ENCODE measurements around the gene METRN. TPM values are rescaled to one million over a fixed set of nuclear protein-coding genes. Genes with fewer than 3 reads are reported as not detected.

METRN gene
- total RNA-seq, 1 experiment from 2014 or later, result 25.2 TPM

- H3K36me3 ChIP-seq (ENCODE audit: insufficient read depth, low read length), result peaks cover 15% of the 10 kb centered on the region; the same call in 1 of the 2 replicates
- no peaks in the 10 kb centered on the region for H3K9me2 ChIP-seq (replicated peaks; ENCODE audit: insufficient read depth, low read length)
- no peaks in the 10 kb centered on the region for H4K20me1 ChIP-seq (ENCODE audit: insufficient read depth, low read depth, low read length)
- H3K4me1 ChIP-seq (ENCODE audit: low read length), result peaks cover 55% of the 10 kb centered on the region
- peaks cover 5% of the 10 kb centered on the region for H3K79me2 ChIP-seq (ENCODE audit: low read length)
- no peak overlapping the region for H3K4me2 ChIP-seq (ENCODE audit: low read depth, low read length, poor library complexity, severe bottlenecking)
- H3K4me3 ChIP-seq (ENCODE audit: low read length), result no peak overlapping the region
- no peaks in the 10 kb centered on the region for H3K27me3 ChIP-seq (ENCODE audit: low read length)
- no peak for DNase-seq
- no peaks in the 10 kb centered on the region for H3K9me3 ChIP-seq (ENCODE audit: low read length)
- H3K27ac ChIP-seq (ENCODE audit: low read length), result peak overlapping the region; percentile 99; the same call in 1 of the 2 replicates
- no peak overlapping the region for H2AFZ ChIP-seq (ENCODE audit: low read length)
- H3K9ac ChIP-seq (ENCODE audit: low read length), result no peak overlapping the region
Observed at GRCh38 chr16:734981-735881, 20.3 kb downstream of the METRN start.

- Histone ChIP-seq H2AFZ (ENCODE audit: low read length) (no peak overlapping the region), H3K27ac (ENCODE audit: low read length) (peak overlapping the region; percentile 99; the same call in 1 of the 2 replicates), H3K9me2 (replicated peaks; ENCODE audit: insufficient read depth, low read length) (no peaks in the 10 kb centered on the region), H3K4me2 (ENCODE audit: low read depth, low read length, poor library complexity, severe bottlenecking) (no peak overlapping the region), H4K20me1 (ENCODE audit: insufficient read depth, low read depth, low read length) (no peaks in the 10 kb centered on the region), H3K36me3 (ENCODE audit: insufficient read depth, low read length) (peaks cover 14% of the 10 kb centered on the region; the same call in 1 of the 2 replicates), H3K79me2 (ENCODE audit: low read length) (peaks cover 7% of the 10 kb centered on the region; the same call in 1 of the 2 replicates), H3K4me1 (ENCODE audit: low read length) (peaks cover 49% of the 10 kb centered on the region), H3K9me3 (ENCODE audit: low read length) (no peaks in the 10 kb centered on the region), H3K4me3 (ENCODE audit: low read length) (no peak overlapping the region), H3K27me3 (ENCODE audit: low read length) (no peaks in the 10 kb centered on the region), H3K9ac (ENCODE audit: low read length) (no peak overlapping the region)
- DNase-seq, result no peak
Observed at GRCh38 chr16:735982-736453, 21.1 kb downstream of the METRN start.

GRCh38 chr16:736936-737481 is 22.1 kb downstream of the METRN start:
- Histone ChIP-seq H3K9me2 (replicated peaks; ENCODE audit: insufficient read depth, low read length) (no peaks in the 10 kb centered on the region), H3K4me2 (ENCODE audit: low read depth, low read length, poor library complexity, severe bottlenecking) (peak overlapping the region; percentile 98), H3K36me3 (ENCODE audit: insufficient read depth, low read length) (peaks cover 14% of the 10 kb centered on the region; the same call in 1 of the 2 replicates), H3K4me3 (ENCODE audit: low read length) (peak overlapping the region; percentile 64), H2AFZ (ENCODE audit: low read length) (no peak overlapping the region), H4K20me1 (ENCODE audit: insufficient read depth, low read depth, low read length) (no peaks in the 10 kb centered on the region), H3K9ac (ENCODE audit: low read length) (peak overlapping the region; percentile 98), H3K27me3 (ENCODE audit: low read length) (no peaks in the 10 kb centered on the region), H3K4me1 (ENCODE audit: low read length) (peaks cover 41% of the 10 kb centered on the region), H3K9me3 (ENCODE audit: low read length) (no peaks in the 10 kb centered on the region), H3K79me2 (ENCODE audit: low read length) (peaks cover 7% of the 10 kb centered on the region; the same call in 1 of the 2 replicates), H3K27ac (ENCODE audit: low read length) (peak overlapping the region; percentile 99)
- no peak for DNase-seq

DNA sequence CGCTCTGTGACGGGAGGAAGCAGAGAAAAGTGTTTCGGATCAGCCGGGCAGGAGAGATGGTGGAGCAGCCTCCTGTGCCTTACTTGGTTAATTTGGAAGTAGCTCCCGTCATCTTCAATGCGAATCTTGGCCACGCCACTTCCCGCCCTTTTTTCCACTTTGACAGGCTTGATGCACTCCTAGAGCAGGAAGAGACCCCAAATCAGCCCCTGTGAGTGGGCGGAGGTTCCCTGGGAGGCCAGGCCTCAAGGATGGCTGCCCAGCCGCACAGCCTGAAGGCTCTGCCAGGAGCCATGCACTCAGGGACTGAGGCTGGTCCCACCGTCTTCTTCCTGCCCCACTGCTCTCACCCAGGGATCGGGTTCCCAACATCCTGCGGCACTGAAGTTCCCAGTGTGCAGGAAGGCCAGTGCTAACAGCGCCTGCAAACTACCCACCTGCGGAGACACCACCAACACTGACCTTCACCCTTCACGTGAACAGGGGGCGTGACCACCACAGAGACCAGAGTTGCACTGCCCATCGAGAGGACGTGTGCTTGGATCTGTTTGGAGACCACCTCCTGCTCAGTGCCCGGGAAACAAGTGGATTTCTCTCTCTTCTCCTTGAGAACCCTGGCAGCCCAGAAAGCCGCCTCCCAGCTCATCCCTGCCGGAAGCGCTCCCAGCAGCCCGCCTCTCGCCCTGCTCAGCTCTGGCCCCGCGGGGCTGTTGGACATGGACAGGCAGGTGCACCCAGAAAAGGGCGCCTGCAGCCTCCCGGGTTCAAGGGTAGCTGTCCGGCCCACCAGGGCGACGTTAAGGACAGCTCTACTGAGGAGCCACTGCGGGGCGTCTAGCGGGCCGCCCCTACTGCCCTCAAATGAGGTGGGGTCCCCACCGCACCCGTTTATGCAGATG is 24.9 kb downstream of the METRN start:
- no peak overlapping the region for H2AFZ ChIP-seq (ENCODE audit: low read length)
- no peaks in the 10 kb centered on the region for H3K9me3 ChIP-seq (ENCODE audit: low read length)
- DNase-seq, result peak; percentile 48
- H3K9ac ChIP-seq (ENCODE audit: low read length), result peak overlapping the region; percentile 98
- H3K9me2 ChIP-seq (replicated peaks; ENCODE audit: insufficient read depth, low read length), result no peaks in the 10 kb centered on the region
- H3K4me3 ChIP-seq (ENCODE audit: low read length), result peak overlapping the region; percentile 94
- peaks cover 7% of the 10 kb centered on the region; the same call in 1 of the 2 replicates for H3K79me2 ChIP-seq (ENCODE audit: low read length)
- peak overlapping the region; percentile 99 for H3K27ac ChIP-seq (ENCODE audit: low read length)
- H3K27me3 ChIP-seq (ENCODE audit: low read length), result no peaks in the 10 kb centered on the region
- peak overlapping the region; percentile 98 for H3K4me2 ChIP-seq (ENCODE audit: low read depth, low read length, poor library complexity, severe bottlenecking)
- 0 out of 2 replicates have a peak, but pooled peaks cover 6% of the 10 kb centered on the region for H3K36me3 ChIP-seq (ENCODE audit: insufficient read depth, low read length)
- no peaks in the 10 kb centered on the region for H4K20me1 ChIP-seq (ENCODE audit: insufficient read depth, low read depth, low read length)
- peaks cover 41% of the 10 kb centered on the region for H3K4me1 ChIP-seq (ENCODE audit: low read length)

- peak overlapping the region; percentile 94 for H3K4me3 ChIP-seq (ENCODE audit: low read length)
- H3K36me3 ChIP-seq (ENCODE audit: insufficient read depth, low read length), result 0 out of 2 replicates have a peak, but pooled peaks cover 6% of the 10 kb centered on the region
- peak overlapping the region; percentile 99 for H3K27ac ChIP-seq (ENCODE audit: low read length)
- no peaks in the 10 kb centered on the region for H4K20me1 ChIP-seq (ENCODE audit: insufficient read depth, low read depth, low read length)
- H3K79me2 ChIP-seq (ENCODE audit: low read length), result peaks cover 7% of the 10 kb centered on the region; the same call in 1 of the 2 replicates
- H3K4me1 ChIP-seq (ENCODE audit: low read length), result peaks cover 41% of the 10 kb centered on the region
- no peaks in the 10 kb centered on the region for H3K27me3 ChIP-seq (ENCODE audit: low read length)
- H3K4me2 ChIP-seq (ENCODE audit: low read depth, low read length, poor library complexity, severe bottlenecking), result peak overlapping the region; percentile 98
- H3K9me2 ChIP-seq (replicated peaks; ENCODE audit: insufficient read depth, low read length), result no peaks in the 10 kb centered on the region
- no peak for DNase-seq
- H2AFZ ChIP-seq (ENCODE audit: low read length), result no peak overlapping the region
- no peaks in the 10 kb centered on the region for H3K9me3 ChIP-seq (ENCODE audit: low read length)
- H3K9ac ChIP-seq (ENCODE audit: low read length), result peak overlapping the region; percentile 98
Observed at GRCh38 chr16:740459-740763, 25.5 kb downstream of the METRN start.

DNA sequence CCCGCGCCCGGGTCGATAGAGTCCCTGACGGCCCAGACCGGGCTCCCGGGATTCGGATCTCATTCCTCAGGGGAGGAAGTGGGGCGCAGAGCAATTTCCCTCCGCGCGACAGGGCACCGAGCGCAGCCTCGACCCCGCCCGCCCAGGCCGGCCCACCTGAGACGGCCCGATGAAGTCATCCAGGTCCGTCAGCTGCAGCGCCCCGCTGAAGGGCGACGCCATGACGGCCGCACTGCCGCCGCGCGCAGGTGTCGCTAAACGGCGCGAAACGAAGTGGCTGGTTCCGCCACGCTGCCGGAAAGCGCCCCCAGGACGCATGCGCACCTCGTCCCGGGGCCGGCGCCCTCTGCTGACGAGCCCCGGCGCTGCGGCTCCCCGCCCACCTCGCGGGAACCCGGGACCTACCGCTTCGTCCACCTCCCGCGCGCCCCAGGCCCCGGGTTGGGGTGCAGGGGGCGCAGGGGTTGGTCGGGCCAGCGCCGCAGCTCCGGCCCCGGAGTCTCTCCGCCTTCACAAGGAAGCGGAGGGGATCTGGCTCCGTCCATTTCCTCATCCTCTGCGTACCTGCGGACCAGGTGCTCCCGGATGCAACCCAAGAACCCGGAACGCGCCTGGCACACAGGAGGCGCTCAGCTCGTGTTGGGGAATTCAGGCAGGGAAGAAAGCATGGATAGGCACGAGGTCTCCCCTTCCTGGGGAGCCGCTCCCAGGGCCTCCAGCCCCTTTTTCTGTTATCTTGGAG is 26.0 kb downstream of the METRN start, which contains the start of gene CIAO3:
TSS of gene CIAO3 (minus strand) at position 234 of the 742 bp plus-strand sequence. CDS start at position 222, 12 bp downstream.
- H3K9me2 ChIP-seq (replicated peaks; ENCODE audit: insufficient read depth, low read length), result no peaks in the 10 kb centered on the region
- peak within 1 kb of the TSS; percentile 94 for H3K4me3 ChIP-seq (ENCODE audit: low read length)
- H4K20me1 ChIP-seq (ENCODE audit: insufficient read depth, low read depth, low read length), result no peaks in the 10 kb centered on the region
- peak within 1 kb of the TSS; percentile 99 for H3K27ac ChIP-seq (ENCODE audit: low read length)
- H3K36me3 ChIP-seq (ENCODE audit: insufficient read depth, low read length), result 0 out of 2 replicates have a peak, but pooled peaks cover 6% of the 10 kb centered on the region
- peak within 1 kb of the TSS; percentile 52; the same call in 1 of the 2 replicates for H2AFZ ChIP-seq (ENCODE audit: low read length)
- H3K9ac ChIP-seq (ENCODE audit: low read length), result peak within 1 kb of the TSS; percentile 98
- peak; percentile 98 for DNase-seq
- H3K27me3 ChIP-seq (ENCODE audit: low read length), result no peaks in the 10 kb centered on the region
- no peaks in the 10 kb centered on the region for H3K9me3 ChIP-seq (ENCODE audit: low read length)
- peaks cover 41% of the 10 kb centered on the region for H3K4me1 ChIP-seq (ENCODE audit: low read length)
- H3K4me2 ChIP-seq (ENCODE audit: low read depth, low read length, poor library complexity, severe bottlenecking), result peak within 1 kb of the TSS; percentile 98
- peaks cover 7% of the 10 kb centered on the region; the same call in 1 of the 2 replicates for H3K79me2 ChIP-seq (ENCODE audit: low read length)

DNA sequence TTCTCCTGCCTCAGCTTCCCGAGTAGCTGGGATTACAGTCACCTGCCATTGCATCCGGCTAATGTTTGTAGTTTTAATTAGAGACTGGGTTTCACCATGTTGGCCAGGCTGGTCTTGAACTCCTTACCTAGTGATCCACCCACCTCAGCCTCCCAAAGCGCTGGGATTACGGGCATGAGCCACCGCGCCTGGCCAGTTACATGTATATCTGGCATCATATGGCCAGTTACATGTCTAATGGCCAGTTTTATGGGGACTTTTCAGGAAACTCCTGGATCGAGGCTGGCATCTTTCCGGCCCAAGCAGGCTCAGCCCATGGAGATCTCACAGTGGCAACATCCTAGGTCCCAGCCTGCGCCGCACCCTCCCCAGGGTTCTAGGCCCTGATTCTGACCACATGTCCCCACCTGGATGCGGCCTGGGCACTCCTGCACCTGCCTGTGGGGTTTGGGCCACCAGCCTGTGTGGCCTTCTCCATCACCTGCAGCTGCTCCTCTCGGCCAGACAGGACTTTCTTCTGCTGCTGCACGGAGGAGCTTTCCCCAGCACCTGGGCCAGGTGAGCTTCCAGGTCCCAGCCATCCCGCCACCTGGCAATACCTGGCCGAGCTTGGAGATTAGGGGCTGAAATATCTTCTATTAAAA is 27.2 kb downstream of the METRN start:
- no peak overlapping the region for H3K4me3 ChIP-seq (ENCODE audit: low read length)
- H3K79me2 ChIP-seq (ENCODE audit: low read length), result 0 out of 2 replicates have a peak, but pooled peaks cover 4% of the 10 kb centered on the region
- no peaks in the 10 kb centered on the region for H3K27me3 ChIP-seq (ENCODE audit: low read length)
- no peaks in the 10 kb centered on the region for H4K20me1 ChIP-seq (ENCODE audit: insufficient read depth, low read depth, low read length)
- H3K9ac ChIP-seq (ENCODE audit: low read length), result no peak overlapping the region
- peaks cover 33% of the 10 kb centered on the region for H3K4me1 ChIP-seq (ENCODE audit: low read length)
- no peak for DNase-seq
- no peaks in the 10 kb centered on the region for H3K9me2 ChIP-seq (replicated peaks; ENCODE audit: insufficient read depth, low read length)
- 0 out of 2 replicates have a peak, but pooled peaks cover 1% of the 10 kb centered on the region for H3K36me3 ChIP-seq (ENCODE audit: insufficient read depth, low read length)
- H2AFZ ChIP-seq (ENCODE audit: low read length), result no peak overlapping the region
- H3K9me3 ChIP-seq (ENCODE audit: low read length), result no peaks in the 10 kb centered on the region
- no peak overlapping the region for H3K4me2 ChIP-seq (ENCODE audit: low read depth, low read length, poor library complexity, severe bottlenecking)
- no peak overlapping the region for H3K27ac ChIP-seq (ENCODE audit: low read length)

Measured in Karpas-422 (cell line).